Measurements from ENCODE around the gene AKT1S1.

DNA sequence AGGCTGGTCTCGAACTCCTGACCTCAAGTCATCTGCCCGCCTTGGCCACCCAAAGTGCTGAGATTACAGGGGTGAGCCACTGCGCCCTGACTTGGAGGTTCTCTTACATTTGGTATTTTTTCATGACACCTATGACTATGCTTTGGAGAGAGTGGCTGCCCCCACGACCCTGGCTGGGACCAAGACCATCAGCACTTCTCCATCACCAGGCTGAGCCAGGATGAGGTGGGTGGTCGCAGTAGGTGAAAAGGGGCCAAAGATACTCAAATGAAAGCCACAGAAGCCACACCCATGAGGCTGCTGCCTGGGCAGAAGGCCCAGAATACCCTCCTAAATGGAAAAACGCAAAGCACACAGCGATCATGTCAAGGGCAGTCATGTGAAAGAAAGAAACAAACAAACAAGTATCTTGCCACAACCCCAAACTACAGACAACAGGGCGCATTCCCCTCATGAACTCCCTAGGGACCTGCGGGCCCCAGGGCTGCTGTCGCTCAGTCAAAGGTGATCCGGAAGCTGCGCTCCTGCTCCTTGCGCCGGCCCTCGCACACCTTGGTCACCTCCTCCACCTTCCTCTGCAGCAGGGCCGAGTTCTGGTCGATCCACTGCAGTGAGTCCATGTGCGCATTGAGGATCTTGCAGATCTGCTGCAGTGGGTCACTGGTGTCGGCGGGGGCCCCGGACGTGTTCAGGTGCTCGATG, 30.7 kb upstream of the AKT1S1 start:
- TF ChIP-seq, protein P1, sequence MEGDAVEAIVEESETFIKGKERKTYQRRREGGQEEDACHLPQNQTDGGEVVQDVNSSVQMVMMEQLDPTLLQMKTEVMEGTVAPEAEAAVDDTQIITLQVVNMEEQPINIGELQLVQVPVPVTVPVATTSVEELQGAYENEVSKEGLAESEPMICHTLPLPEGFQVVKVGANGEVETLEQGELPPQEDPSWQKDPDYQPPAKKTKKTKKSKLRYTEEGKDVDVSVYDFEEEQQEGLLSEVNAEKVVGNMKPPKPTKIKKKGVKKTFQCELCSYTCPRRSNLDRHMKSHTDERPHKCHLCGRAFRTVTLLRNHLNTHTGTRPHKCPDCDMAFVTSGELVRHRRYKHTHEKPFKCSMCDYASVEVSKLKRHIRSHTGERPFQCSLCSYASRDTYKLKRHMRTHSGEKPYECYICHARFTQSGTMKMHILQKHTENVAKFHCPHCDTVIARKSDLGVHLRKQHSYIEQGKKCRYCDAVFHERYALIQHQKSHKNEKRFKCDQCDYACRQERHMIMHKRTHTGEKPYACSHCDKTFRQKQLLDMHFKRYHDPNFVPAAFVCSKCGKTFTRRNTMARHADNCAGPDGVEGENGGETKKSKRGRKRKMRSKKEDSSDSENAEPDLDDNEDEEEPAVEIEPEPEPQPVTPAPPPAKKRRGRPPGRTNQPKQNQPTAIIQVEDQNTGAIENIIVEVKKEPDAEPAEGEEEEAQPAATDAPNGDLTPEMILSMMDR (conservative IDR thresholded peaks at IDR 0.05; ENCODE audit: low read depth, low read length), result no peak
- no peak for TF ChIP-seq EZH2 (IDR thresholded peaks at IDR 0.05; ENCODE audit: borderline replicate concordance, low read depth, low read length, poor library complexity, severe bottlenecking)
